Caco-2 (cell line): ENCODE data around the gene SELENOS. TPM values are rescaled to one million over a fixed set of nuclear protein-coding genes. Genes with fewer than 3 reads are reported as not detected.

Source experiments
- BruUV-seq: library from RNA; stranded (reverse); fragments of 400-500 nt; replicated peaks from 2 replicates; lab custom pipeline; 2021; lab: Mats Ljungman, UMichigan
- CTCF ChIA-PET: fragments of 300-600 bp; sonication (Branson Sonifier 250); formaldehyde crosslinking; loops from one replicate; lab custom pipeline; 2022; ENCODE audit warnings: antibody characterized with exemption; lab: Charles Lee
- POLR2A ChIA-PET: fragments of 300-600 bp; sonication (Branson Sonifier 250); formaldehyde crosslinking; loops from one replicate; lab custom pipeline; 2022; ENCODE audit warnings: antibody characterized with exemption; lab: Charles Lee
- DNase-seq, 2 experiments: peaks; one replicate each; pipeline versions ENCODE4 v3.0.0 to v3.0.0-alpha.2; 2020 to 2022
- H3K27me3 ChIP-seq: replicated peaks from 2 replicates; pipeline ENCODE4 v1.6.0; 2011; ENCODE audit warnings: low read length; ENCODE audit not compliant: control insufficient read depth, insufficient read depth
- H3K36me3 ChIP-seq: 2 replicates; pipeline ENCODE4 v1.5.1; 2011; ENCODE audit warnings: low read length; ENCODE audit not compliant: control insufficient read depth, insufficient read depth
- H3K4me1 ChIP-seq: fragments of 250-450 bp; sonication (Bioruptor Pico); 2 replicates; pipeline ENCODE4 v1.5.1; 2020; ENCODE audit warnings: mild to moderate bottlenecking
- H3K4me3 ChIP-seq: 2 replicates; pipeline ENCODE4 v1.5.1; 2011; ENCODE audit warnings: low read depth, mild to moderate bottlenecking, control low read depth, low read length
- H3K9me3 ChIP-seq: fragments of 250-450 bp; sonication (Bioruptor Pico); 2 replicates; pipeline ENCODE4 v1.5.1; 2020; ENCODE audit warnings: mild to moderate bottlenecking, moderate library complexity
- H3K27ac Mint-ChIP-seq: one replicate; pipeline ENCODE4 v1.8.0; 2022; ENCODE audit warnings: mixed read lengths; ENCODE audit not compliant: unreplicated experiment
- H3K27me3 Mint-ChIP-seq: one replicate; pipeline ENCODE4 v1.8.0; 2022; ENCODE audit warnings: mixed read lengths; ENCODE audit not compliant: insufficient read depth, unreplicated experiment
- H3K36me3 Mint-ChIP-seq: one replicate; pipeline ENCODE4 v1.8.0; 2022; ENCODE audit warnings: mild to moderate bottlenecking, mixed read lengths; ENCODE audit not compliant: insufficient read depth, unreplicated experiment
- H3K4me1 Mint-ChIP-seq: one replicate; pipeline ENCODE4 v1.8.0; 2022; ENCODE audit warnings: low read depth, mixed read lengths; ENCODE audit not compliant: unreplicated experiment
- H3K4me3 Mint-ChIP-seq: one replicate; pipeline ENCODE4 v1.8.0; 2022; ENCODE audit warnings: mild to moderate bottlenecking, moderate library complexity, mixed read lengths; ENCODE audit not compliant: unreplicated experiment
- H3K9me3 Mint-ChIP-seq: one replicate; pipeline ENCODE4 v1.8.0; 2022; ENCODE audit warnings: mixed read lengths; ENCODE audit not compliant: unreplicated experiment
- intact Hi-C: fragments of 100-400 bp; cut with micrococcal nuclease; formaldehyde crosslinking; loops from one replicate; pipeline ENCODE4 v1.10.0; 2022; ENCODE audit not compliant: unreplicated experiment
- total RNA-seq: library from RNA; stranded (reverse); gene quantifications from 2 replicates; pipeline ENCODE4 v1.2.3, GENCODE V29; 2022
- TF ChIP-seq, protein P1 (sequence below), 2 experiments: fragments of 200-600 bp in 1 of 2; IDR thresholded peaks; 1 replicate in 1 of 2; 2 replicates in 1 of 2; pipeline versions ENCODE4 v1.5.1 to v1.8.0; 2011 to 2022; ENCODE audit warnings: antibody characterized with exemption in 1 of 2, control low read depth in 1 of 2, inconsistent platforms in 1 of 2, low read depth in 1 of 2, low read length in 1 of 2, mild to moderate bottlenecking in 1 of 2, moderate library complexity in 1 of 2; ENCODE audit not compliant: insufficient read depth in 1 of 2, severe bottlenecking in 1 of 2, unreplicated experiment in 1 of 2

Gene SELENOS
- total RNA-seq, 1 experiment from 2014 or later, result 71.3 TPM

DNA sequence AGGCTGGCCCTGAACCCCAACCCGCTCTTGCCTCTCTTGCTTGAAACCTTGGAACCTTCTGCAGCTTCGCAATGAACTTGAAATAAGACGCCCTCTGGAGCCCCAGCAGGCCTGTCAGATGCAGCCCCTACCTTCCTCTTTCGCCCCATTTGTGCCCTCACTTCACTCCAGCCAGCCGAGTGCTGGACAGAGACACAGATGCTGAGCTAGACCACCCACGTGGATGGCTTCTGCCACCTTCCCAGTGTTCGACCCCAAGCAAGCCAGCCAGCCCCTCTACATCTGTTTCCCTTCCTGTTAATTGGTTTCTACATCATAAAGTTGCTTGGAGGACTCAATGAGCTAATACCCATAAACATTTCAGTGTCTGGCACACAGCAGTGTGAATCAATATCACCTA, 41.6 kb upstream of the SELENOS start:
- Mint-ChIP-seq H3K36me3 (peaks cover 9% of the 10 kb centered on the region), H3K27ac (no peak overlapping the region), H3K4me3 (no peak overlapping the region), H3K4me1 (no peaks in the 10 kb centered on the region), H3K27me3 (no peaks in the 10 kb centered on the region), H3K9me3 (no peaks in the 10 kb centered on the region)
- Histone ChIP-seq H3K27me3 (no peaks in the 10 kb centered on the region), H3K4me3 (no peak overlapping the region), H3K4me1 (no peaks in the 10 kb centered on the region), H3K9me3 (no peaks in the 10 kb centered on the region), H3K36me3 (no peaks in the 10 kb centered on the region; the same call in 1 of the 2 replicates)
- no peak for DNase-seq
- ChIA-PET POLR2A (no interaction called here), CTCF (no interaction called here)
- intact Hi-C loops, result no loop called here
- no TSS peak for BruUV-seq
- TF ChIP-seq, protein P1, sequence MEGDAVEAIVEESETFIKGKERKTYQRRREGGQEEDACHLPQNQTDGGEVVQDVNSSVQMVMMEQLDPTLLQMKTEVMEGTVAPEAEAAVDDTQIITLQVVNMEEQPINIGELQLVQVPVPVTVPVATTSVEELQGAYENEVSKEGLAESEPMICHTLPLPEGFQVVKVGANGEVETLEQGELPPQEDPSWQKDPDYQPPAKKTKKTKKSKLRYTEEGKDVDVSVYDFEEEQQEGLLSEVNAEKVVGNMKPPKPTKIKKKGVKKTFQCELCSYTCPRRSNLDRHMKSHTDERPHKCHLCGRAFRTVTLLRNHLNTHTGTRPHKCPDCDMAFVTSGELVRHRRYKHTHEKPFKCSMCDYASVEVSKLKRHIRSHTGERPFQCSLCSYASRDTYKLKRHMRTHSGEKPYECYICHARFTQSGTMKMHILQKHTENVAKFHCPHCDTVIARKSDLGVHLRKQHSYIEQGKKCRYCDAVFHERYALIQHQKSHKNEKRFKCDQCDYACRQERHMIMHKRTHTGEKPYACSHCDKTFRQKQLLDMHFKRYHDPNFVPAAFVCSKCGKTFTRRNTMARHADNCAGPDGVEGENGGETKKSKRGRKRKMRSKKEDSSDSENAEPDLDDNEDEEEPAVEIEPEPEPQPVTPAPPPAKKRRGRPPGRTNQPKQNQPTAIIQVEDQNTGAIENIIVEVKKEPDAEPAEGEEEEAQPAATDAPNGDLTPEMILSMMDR (IDR thresholded peaks at IDR 0.05; ENCODE audit: insufficient read depth in 1 of 2, low read depth in 1 of 2, low read length in 1 of 2, severe bottlenecking in 1 of 2, unreplicated experiment in 1 of 2), result no peak

DNA sequence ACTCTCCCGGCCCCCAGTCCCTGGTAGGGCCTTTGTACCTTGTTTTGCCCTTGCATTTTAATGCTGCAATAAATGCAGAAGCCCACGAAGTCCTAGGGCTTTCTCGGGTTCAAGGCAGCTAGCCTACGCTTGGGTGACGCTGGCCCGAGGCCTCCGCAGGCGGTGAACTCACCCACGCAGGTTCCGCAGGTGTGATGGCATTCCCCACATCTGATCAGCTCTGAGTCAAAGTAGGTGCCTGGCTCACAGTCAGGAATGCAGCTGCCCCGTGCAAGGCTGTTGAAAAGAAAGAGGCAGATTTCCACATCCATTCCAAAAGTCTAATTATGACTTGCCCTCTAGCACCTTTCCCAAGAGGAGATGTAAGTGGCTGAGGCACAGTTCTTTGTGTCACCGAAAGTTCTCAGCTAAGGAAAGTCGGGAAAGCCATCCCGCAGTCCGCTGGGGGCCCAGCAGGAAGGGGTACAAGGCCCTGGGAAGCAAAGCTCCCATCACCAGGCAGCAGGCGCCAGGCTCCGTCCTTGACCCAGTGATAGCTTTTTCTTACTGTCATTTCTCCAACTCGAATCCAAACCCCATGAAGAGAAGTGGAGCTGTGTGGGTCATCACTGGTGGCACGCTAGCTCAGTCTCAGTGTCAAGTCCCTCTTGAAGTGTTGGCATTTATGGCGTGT, 41.0 kb upstream of the SELENOS start:
- H3K4me1 ChIP-seq, result no peaks in the 10 kb centered on the region
- H3K36me3 Mint-ChIP-seq, result peaks cover 9% of the 10 kb centered on the region
- no peak overlapping the region for H3K4me3 ChIP-seq
- H3K9me3 Mint-ChIP-seq, result no peaks in the 10 kb centered on the region
- intact Hi-C loops, result no loop called here
- BruUV-seq, result no TSS peak
- H3K4me1 Mint-ChIP-seq, result no peaks in the 10 kb centered on the region
- CTCF ChIA-PET, result interaction anchor here (0.5 kb wide), 1 partner anchor 537 kb away, joined by 3 read pairs; no protein-coding TSS in a partner anchor
- DNase-seq, result no peak
- POLR2A ChIA-PET, result no interaction called here
- no peaks in the 10 kb centered on the region for H3K9me3 ChIP-seq
- TF ChIP-seq, protein P1 (IDR thresholded peaks at IDR 0.05; ENCODE audit: insufficient read depth in 1 of 2, low read depth in 1 of 2, low read length in 1 of 2, severe bottlenecking in 1 of 2, unreplicated experiment in 1 of 2), result no peak
- no peak overlapping the region for H3K27ac Mint-ChIP-seq
- no peaks in the 10 kb centered on the region for H3K27me3 Mint-ChIP-seq
- no peaks in the 10 kb centered on the region for H3K36me3 ChIP-seq
- H3K27me3 ChIP-seq, result no peaks in the 10 kb centered on the region
- H3K4me3 Mint-ChIP-seq, result no peak overlapping the region

DNA sequence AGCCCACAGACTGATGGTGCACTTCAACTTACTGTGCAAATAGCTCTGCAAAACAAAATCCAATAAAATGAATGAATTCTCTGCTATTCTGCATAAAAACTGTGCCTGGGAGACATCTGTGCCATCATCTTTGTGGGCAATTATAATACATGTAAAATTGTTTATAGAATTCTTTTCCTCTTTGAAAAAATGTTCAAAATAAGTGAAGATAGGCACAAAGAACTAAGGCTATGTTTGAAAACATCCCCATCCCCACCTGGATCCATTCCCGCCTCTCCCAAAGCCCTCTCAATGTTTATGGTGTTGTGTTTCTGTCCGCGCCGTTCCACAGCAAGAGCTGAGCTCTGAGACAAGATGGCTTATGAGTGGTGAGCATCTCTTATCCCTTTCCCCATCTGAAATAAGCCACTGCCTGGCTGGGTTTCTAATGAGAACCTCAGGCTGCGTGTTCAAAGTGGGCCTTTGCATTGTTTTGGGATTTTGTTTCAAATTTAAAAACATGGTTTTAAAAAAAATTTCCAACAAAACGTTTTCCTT, 40.1 kb upstream of the SELENOS start:
- ChIA-PET CTCF (no interaction called here), POLR2A (no interaction called here)
- TF ChIP-seq, protein P1 (IDR thresholded peaks at IDR 0.05; ENCODE audit: insufficient read depth in 1 of 2, low read depth in 1 of 2, low read length in 1 of 2, severe bottlenecking in 1 of 2, unreplicated experiment in 1 of 2), result no peak
- Histone ChIP-seq H3K9me3 (no peaks in the 10 kb centered on the region), H3K4me3 (no peak overlapping the region), H3K4me1 (no peaks in the 10 kb centered on the region), H3K27me3 (no peaks in the 10 kb centered on the region), H3K36me3 (no peaks in the 10 kb centered on the region)
- BruUV-seq, result no TSS peak
- no peaks in the 10 kb centered on the region for H3K9me3 Mint-ChIP-seq
- H3K4me3 Mint-ChIP-seq, result no peak overlapping the region
- H3K36me3 Mint-ChIP-seq, result peaks cover 17% of the 10 kb centered on the region
- no peaks in the 10 kb centered on the region for H3K27me3 Mint-ChIP-seq
- no peaks in the 10 kb centered on the region for H3K4me1 Mint-ChIP-seq
- DNase-seq, result no peak
- intact Hi-C loops, result no loop called here
- no peak overlapping the region for H3K27ac Mint-ChIP-seq
